ENCODE data around the gene STPG3.

Gene STPG3

GRCh38 chr9:137230705-137231371 lies 20.2 kb upstream of the STPG3 start, which contains the start of gene SLC34A3:
Gene SLC34A3, plus strand, starts transcription at chr9:137230901. Its CDS starts 802 bp downstream, at chr9:137231703.
- H3K9ac ChIP-seq = no peak within 1 kb of the TSS
- no peaks in the 10 kb centered on the region for H3K36me3 ChIP-seq (ENCODE audit: insufficient read depth)
- H3K79me2 ChIP-seq (ENCODE audit: insufficient read depth, low read depth) = no peaks in the 10 kb centered on the region
- no peak within 1 kb of the TSS for H3K4me3 ChIP-seq (IDR thresholded peaks at IDR 0.05; ENCODE audit: insufficient read depth, low read depth, low read length)
- H2AFZ ChIP-seq (ENCODE audit: low read depth) = no peak within 1 kb of the TSS
- H3K4me2 ChIP-seq = no peak within 1 kb of the TSS
- H4K20me1 ChIP-seq (ENCODE audit: insufficient read depth) = no peaks in the 10 kb centered on the region
- H3K4me1 ChIP-seq (ENCODE audit: low read depth, poor library complexity, severe bottlenecking) = no peaks in the 10 kb centered on the region
- H3K27me3 ChIP-seq (ENCODE audit: insufficient read depth, low read depth) = peaks cover 60% of the 10 kb centered on the region
- TF ChIP-seq CTCF (conservative IDR thresholded peaks at IDR 0.05; ENCODE audit: low read depth, low read length) = no peak
- H3K27ac ChIP-seq = no peak within 1 kb of the TSS

- H3K27me3 ChIP-seq (ENCODE audit: insufficient read depth, low read depth) = peaks cover 59% of the 10 kb centered on the region
- H3K4me1 ChIP-seq (ENCODE audit: low read depth, poor library complexity, severe bottlenecking) = peaks cover 4% of the 10 kb centered on the region
- H3K4me3 ChIP-seq (IDR thresholded peaks at IDR 0.05; ENCODE audit: insufficient read depth, low read depth, low read length) = no peak overlapping the region
- H2AFZ ChIP-seq (ENCODE audit: low read depth) = no peak overlapping the region
- no peaks in the 10 kb centered on the region for H4K20me1 ChIP-seq (ENCODE audit: insufficient read depth)
- no peaks in the 10 kb centered on the region for H3K36me3 ChIP-seq (ENCODE audit: insufficient read depth)
- no peak overlapping the region for H3K27ac ChIP-seq
- H3K79me2 ChIP-seq (ENCODE audit: insufficient read depth, low read depth) = no peaks in the 10 kb centered on the region
- no peak overlapping the region for H3K9ac ChIP-seq
- no peak overlapping the region for H3K4me2 ChIP-seq
- TF ChIP-seq CTCF (conservative IDR thresholded peaks at IDR 0.05; ENCODE audit: low read depth, low read length) = no peak
Observed at GRCh38 chr9:137231372-137232039, 19.6 kb upstream of the STPG3 start.

- no peak overlapping the region for H3K27ac ChIP-seq
Observed at GRCh38 chr9:137232101-137232500, 19.0 kb upstream of the STPG3 start.

GRCh38 chr9:137232510-137232909 lies 18.6 kb upstream of the STPG3 start:
- no peak for TF ChIP-seq CTCF (conservative IDR thresholded peaks at IDR 0.05; ENCODE audit: low read depth, low read length)
- H3K4me3 ChIP-seq (IDR thresholded peaks at IDR 0.05; ENCODE audit: insufficient read depth, low read depth, low read length) = no peak overlapping the region
- H3K27ac ChIP-seq = no peak overlapping the region
- H2AFZ ChIP-seq (ENCODE audit: low read depth) = no peak overlapping the region
- no peaks in the 10 kb centered on the region for H4K20me1 ChIP-seq (ENCODE audit: insufficient read depth)
- H3K79me2 ChIP-seq (ENCODE audit: insufficient read depth, low read depth) = no peaks in the 10 kb centered on the region
- no peak overlapping the region for H3K4me2 ChIP-seq
- H3K27me3 ChIP-seq (ENCODE audit: insufficient read depth, low read depth) = peaks cover 58% of the 10 kb centered on the region
- no peak overlapping the region for H3K9ac ChIP-seq
- H3K4me1 ChIP-seq (ENCODE audit: low read depth, poor library complexity, severe bottlenecking) = peaks cover 10% of the 10 kb centered on the region
- no peaks in the 10 kb centered on the region for H3K36me3 ChIP-seq (ENCODE audit: insufficient read depth)

More at GRCh38 chr9:137232101-137232500, 19.0 kb upstream of the STPG3 start:
- TF ChIP-seq CTCF (conservative IDR thresholded peaks at IDR 0.05; ENCODE audit: low read depth, low read length) = no peak
- no peaks in the 10 kb centered on the region for H3K36me3 ChIP-seq (ENCODE audit: insufficient read depth)
- H3K4me1 ChIP-seq (ENCODE audit: low read depth, poor library complexity, severe bottlenecking) = peaks cover 10% of the 10 kb centered on the region
- peaks cover 58% of the 10 kb centered on the region for H3K27me3 ChIP-seq (ENCODE audit: insufficient read depth, low read depth)
- no peaks in the 10 kb centered on the region for H3K79me2 ChIP-seq (ENCODE audit: insufficient read depth, low read depth)
- no peak overlapping the region for H3K4me3 ChIP-seq (IDR thresholded peaks at IDR 0.05; ENCODE audit: insufficient read depth, low read depth, low read length)
- H3K9ac ChIP-seq = no peak overlapping the region
- H3K4me2 ChIP-seq = no peak overlapping the region
- H2AFZ ChIP-seq (ENCODE audit: low read depth) = no peak overlapping the region
- no peaks in the 10 kb centered on the region for H4K20me1 ChIP-seq (ENCODE audit: insufficient read depth)
